Amniotic stem cell (primary cell): ENCODE data around the gene COA6.

ENCODE experiments used
- DNase-seq: peaks from one replicate; lab custom pipeline; 2025; lab: John Stamatoyannopoulos, UW

Gene COA6

DNA sequence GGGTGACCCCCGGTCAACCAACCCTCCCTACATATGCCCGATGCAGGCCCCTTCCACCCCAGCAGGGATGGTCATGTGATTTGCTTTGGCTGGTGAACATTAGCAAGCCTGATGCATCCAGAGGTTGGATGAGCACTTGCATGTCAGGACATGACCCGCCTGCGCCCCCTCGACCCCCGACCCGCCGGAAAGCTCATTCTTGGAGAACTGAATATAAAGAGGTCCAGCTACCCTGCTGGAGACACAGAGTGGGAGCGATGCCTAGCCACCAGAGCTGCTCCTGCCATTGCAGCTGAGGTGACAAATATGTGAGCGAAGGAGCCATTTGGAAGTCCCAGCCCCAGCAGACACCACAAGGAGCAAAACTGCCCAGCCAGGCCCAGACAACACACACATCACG lies 39.6 kb downstream of the COA6 start:
- DNase-seq = no peak

DNA sequence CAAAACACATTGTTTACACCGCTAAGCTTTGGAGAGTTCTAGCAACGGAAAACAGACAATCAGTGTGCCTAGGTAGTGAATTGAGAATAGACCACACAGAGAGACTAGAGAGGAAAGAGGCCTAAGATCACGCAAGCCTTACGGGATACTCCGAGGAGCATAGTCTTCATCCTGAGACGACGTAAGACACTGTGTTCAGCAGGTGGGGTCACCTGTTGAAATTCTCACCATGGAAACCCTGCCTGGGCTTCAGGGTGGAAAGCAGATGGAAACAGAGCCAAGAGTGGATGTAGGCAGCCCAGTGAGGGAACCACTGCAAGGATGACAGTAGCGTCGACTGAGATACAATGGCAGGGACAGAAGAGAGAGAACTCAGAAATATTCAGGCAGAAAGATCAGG lies 40.2 kb downstream of the COA6 start:
- DNase-seq = no peak

DNA sequence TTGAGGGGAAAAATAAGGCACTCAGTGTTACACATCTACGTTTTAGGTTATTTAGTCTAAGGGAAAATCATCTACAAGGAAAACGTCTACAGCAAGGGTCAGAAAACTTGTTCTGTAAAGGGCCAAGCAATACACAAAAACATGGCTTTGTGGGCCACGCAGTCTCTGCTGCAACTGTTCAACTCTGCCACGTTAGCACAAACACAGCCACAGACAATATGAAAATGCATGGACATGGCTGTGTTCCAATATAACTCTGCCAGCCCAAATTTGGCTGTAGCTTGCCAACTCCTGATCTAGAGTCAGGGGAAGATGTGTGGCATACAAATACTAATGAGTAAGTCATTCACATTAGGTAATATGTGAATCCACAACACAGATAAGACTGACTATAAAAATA lies 40.7 kb downstream of the COA6 start:
- DNase-seq = no peak

DNA sequence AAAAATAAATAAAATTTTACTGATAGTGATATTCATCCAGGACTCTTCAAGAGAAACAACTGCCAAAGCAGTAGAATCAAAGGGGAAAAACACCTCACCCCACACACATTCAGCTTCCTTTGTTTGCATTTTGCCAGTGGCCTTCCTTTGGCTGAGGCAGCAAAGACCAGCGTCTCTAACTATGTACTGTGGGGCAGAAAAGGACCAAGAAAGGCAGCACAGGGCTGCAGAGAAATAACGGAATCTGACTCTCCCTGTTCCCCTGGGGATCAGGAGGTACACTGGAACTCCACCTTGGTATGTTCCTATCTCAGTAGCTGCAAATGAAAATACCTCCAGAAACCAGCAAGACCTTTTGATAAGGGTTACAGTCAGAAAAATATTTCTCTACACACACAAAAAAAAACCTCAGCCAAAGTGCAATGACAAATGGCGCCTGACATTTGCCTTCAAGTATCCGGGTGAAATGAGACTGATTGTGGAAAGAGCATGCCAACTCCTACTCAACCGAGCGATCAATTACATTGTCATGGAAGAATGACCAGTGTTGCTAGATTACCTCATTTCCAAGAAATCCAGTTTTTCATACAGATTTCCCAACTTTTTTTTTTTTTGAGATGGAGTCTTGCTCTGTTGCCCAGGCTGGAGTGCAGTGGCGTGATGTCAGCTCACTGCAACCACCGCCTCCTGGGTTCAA lies 54.8 kb downstream of the COA6 start:
- no peak for DNase-seq

DNA sequence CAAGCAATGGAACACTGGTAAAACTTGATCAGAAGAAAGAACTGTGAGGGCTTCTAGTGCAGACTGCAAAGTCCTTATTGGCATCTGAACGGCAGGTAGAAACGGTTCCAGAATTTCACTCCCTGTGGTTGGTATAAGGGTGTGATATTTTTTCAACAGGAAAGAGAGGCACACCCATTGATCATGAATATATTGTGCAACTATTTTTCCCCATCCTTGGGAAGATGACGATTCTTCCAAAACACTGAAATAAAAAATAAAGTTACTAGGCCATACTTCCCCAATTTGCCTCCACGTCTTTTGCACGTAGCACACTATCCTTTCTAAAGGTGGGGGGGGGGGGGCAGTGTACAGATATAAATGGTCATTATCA lies 56.2 kb downstream of the COA6 start:
- no peak for DNase-seq

DNA sequence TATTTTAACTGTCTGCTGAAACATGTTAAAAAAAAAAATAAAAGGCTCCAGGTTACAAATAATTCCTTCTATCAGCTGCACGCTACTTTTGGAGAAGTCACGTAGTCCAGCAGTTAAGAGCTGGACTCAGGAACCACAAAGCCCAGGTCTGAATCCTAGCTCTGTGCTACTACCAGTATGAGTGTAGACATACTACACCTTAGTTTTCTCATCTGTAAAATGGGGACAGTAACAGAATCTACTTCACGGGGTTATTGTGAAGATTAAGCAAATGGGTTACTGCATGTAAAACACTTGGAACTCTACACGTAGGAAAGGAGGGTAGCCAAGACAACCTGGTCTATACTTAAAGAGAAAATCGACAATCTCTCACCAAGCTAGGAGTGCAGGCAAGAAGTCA lies 57.4 kb downstream of the COA6 start:
- no peak for DNase-seq

DNA sequence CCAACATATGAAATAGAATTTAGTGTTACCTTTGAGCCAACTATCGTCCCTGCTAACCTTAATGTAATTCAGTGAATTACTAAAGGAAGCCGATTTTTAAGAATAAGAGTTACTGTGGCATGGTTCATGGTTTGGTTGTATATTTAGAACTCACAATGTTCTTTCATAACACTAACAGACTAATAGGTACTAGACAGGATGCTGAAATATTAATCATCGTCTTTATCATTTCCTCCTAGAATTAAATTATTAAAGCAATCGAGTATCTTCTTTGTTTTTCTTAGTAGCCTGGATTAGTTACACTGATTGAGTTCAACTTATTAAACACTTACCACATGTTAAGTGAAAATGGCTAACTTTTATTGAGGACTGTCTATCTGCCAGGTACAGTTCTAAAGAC lies 58.0 kb downstream of the COA6 start:
- DNase-seq = no peak

DNA sequence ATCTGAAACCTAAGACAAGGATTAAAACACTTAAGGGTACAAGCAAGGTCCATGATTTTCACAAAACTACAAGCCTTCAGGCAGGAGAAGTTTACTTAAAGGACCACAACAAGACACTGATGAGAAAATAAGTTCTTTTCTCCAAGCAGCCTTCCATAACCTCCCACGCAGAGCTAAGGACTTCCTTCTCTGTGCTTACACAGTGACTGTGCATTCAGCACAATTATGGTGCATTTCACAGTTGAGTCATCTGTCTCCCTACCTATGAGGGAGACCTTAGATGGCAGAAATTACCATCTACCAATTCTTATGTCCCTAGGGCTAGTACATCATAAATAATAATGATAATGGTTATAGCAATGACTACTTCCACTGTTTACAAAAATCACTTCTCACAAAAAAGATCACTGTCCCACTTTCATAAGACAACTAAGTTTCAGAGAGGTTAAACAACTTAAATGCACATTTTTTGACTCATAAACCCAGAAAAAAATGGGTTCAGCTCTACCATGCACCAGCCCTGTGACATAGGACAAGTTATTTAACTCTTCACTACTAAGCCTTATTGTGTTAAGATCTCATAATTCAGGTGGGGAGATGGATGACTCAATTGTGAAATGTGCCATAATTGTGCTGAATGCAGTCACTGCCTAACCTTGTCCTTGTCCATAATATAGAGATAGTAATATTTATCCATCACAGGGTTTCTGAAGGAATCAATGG lies 60.5 kb downstream of the COA6 start:
- peak; percentile 28 for DNase-seq
